Activated CD4-positive, CD25-positive, alpha-beta regulatory T cell treated with anti-CD3 and anti-CD28 coated beads, Interleukin-2, amount 50 U/mL, for 16 hours (primary cell): ENCODE results near the gene GLUD1.
"Not testable (repeated sequence)": the region's sequence is repeated elsewhere in the genome, so short reads cannot be mapped to it uniquely, and the experiment has no call there.

Experiments
- DNase-seq: peaks from one replicate; pipeline ENCODE4 v3.0.0-alpha.2; 2020; ENCODE audit warnings: low read depth, low spot score

The GLUD1 gene

DNA sequence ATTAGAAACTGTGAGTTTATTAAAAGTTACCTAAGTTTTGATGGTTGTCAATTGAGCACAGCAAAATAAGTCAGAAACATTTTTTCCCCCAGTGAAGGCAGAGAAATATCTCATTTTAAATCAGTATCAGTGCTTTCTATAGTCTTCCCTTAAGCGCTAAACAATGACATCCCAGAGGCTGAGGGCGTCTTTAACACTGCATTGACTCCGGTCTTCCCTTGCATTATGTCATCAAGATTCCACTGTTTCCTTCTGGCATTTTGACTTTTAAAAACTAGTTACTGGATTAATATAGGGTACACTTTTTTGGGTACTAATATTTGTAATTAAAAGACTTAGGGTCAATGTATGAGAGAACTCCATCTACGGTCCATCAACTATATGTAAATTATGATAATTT is 3.9 kb downstream of the GLUD1 start:
- DNase-seq: no peak

DNA sequence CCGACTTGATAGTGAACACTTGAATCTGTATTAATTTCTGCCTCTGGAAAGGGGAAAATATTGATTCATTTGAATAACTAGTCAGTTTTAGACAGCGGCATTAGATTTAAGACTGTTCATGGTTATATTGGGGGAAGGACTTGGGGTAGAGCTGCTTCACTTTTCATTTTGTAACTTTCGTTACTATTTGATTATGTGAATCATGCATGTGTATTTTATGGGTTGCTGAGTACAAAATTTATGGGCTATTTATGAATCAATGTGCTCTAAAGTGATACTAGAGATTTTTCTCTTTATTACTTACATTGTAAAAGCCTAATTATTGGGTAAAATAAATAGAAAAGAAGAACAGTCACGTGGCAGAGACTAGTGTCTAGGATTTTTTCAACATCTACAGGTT is 4.9 kb downstream of the GLUD1 start:
- DNase-seq: no peak

DNA sequence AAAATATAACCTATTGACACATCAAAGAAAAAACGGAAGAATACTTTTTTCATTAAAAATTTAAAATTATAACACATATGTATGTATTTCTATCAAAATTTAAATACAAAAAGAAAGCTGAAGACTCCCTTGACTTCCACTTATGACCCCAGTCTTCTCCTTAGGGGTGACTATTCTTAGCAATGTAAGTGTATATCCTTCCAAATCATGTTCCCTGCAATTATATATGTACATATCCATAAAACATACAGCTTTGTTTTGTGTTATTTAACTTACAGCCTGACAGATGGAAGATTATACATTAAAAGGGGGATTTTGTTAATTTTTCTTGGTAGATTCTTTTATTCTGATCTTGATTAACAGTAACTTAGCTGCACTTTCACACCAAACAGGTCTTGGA is 9.1 kb downstream of the GLUD1 start:
- no peak for DNase-seq

DNA sequence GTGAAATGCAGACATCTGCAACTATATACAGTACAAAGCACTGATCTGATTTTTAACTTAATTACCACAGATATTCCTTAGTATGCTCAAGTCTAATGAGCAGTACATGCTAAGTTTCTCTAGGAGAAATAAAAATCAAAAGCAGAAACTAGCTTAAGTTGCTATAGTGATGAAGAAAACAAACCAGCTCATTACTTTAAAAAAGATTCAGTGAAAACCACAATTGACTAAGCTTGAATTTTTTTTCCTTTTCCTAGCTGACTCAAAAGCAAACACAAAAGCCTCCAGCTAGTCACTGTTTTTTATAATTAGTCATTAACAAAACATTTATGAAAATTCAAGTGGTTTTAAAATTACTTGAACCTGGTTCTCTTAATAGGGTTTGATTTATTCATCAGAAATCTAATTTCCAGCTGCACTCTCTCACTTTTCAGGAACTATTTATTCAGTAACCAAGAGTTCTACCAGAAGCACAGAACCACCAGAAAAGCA is 10.3 kb downstream of the GLUD1 start:
- not testable (repeated sequence) for DNase-seq

DNA sequence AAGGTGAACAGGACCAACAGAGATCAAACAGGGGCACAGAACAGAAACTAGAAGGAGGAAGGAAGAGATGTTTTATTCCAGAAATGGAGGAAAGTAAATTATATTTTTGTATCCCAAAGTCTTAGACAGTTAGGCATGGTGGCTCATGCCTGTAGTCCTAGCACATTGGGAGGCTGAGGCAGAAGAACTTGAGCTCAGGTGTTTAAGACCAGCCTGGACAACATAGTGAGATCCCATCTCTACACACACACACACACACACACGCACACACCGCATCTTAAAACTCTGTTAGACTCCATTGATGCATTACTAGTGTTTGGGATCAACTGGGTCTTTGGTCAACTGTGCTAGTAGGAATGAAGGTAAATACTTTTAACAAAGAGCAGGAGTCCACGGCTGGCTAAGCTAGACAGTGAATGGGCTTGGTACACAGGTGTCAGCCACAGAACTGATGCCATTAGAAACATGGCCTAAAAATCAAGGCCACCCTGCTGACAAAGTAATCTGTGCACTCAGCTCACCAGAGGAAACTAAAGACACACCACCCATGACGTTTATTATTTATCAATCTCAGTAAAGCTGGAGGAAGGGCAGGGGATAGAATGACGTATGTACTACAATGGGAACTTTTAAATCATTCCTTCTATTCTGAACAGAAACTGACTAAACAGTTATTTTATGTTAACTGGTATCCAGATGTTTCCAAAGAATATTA is 10.9 kb downstream of the GLUD1 start:
- DNase-seq: peak; percentile 12

DNA sequence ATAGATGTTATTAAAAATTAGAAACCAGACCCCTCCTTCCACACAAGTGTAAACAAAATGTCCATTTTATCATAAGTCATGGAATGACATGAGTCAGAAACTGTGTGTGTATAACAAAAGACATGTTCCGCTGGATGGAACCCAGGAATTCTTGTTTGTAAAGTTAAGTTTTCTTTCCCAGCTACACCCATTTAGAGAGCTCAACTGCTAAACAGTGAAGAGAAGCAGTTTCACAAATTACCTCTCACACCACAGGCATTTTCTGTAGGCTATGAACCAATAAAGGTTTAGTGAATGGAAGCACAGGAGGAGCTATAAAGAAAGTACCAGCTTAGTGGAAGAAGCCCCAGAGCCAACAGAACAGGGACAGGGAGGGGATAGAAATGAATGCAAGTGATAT is 12.4 kb downstream of the GLUD1 start:
- DNase-seq: not testable (repeated sequence)

DNA sequence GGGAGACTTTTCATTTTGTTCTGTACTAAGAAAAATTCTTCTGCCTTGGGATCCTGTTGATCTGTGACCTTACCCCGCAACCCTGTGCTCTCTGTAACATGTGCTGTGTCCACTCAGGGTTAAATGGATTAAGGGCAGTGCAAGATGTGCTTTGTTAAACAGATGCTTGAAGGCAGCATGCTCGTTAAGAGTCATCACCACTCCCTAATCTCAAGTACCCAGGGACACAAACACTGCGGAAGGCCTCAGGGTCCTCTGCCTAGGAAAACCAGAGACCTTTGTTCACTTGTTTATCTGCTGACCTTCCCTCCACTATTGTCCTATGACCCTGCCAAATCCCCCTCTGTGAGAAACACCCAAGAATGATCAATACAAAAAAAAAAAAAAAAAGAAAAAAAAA is 13.1 kb downstream of the GLUD1 start:
- not testable (repeated sequence) for DNase-seq

DNA sequence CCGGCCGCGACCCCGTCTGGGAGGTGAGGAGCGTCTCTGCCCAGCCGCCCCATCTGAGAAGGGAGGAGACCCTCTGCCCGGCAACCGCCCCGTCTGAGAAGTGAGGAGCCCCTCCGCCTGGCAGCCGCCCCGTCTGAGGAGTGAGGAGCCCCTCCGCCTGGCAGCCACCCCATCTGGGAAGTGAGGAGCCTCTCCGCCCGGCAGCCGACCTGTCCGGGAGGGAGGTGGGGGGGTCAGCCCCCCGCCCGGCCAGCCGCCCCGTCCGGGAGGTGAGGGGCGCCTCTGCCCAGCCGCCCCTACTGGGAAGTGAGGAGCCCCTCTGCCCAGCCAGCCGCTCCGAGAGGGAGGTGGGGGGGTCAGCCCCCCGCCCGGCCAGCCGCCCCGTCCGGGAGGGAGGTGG is 14.0 kb downstream of the GLUD1 start:
- DNase-seq: not testable (repeated sequence)

DNA sequence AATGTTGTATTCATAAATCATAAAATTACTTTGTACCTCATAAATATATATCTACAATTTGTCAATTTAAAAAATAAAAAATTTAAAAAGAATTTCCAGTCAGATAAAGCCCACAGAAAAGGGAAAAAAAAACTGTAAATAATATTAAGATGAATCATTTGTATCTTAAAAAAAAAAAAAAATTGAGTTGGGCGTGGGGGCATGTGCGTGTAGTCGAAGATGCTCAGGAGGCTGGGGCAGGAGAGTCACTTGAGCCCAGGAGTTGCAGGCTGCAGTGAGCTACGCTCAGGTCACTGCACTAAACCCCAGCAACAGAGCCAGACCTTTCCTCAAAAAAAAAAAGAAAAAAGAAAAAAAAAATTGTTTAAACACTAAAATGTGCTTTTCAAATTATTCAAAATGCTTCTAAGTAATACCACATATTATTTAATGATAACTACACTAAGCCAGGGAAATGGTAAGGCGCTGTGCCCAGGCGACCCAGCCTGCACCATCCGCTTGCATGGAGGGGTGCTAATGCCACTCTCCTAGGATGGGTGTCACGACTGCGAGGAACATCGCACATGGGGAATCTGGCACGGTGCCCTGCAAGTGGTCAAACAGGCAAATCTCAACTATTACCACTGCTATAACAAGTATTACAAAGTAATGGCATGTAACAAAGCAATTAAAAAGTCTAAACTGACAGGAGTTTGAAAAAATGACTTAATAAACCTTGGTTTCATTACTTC is 15.4 kb downstream of the GLUD1 start:
- DNase-seq: no peak

DNA sequence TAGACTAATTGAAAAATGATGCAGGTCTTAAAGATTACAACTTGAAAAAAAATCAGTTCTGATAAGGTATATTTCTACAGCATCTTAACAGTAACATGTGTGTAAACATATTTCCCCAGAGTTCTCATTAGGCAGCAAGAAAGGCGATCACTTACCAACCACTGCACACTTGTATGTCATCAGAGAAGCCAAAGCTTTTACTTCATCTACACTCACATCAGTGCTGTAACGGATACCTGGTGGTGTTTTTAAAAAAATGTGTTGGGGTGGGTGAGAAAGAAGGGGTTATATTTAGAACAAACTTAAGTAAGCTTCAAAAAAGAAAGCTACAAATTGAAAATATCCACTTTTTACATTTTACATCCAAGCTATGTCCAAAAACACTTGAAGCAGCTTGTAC is 18.2 kb downstream of the GLUD1 start:
- not testable (repeated sequence) for DNase-seq

DNA sequence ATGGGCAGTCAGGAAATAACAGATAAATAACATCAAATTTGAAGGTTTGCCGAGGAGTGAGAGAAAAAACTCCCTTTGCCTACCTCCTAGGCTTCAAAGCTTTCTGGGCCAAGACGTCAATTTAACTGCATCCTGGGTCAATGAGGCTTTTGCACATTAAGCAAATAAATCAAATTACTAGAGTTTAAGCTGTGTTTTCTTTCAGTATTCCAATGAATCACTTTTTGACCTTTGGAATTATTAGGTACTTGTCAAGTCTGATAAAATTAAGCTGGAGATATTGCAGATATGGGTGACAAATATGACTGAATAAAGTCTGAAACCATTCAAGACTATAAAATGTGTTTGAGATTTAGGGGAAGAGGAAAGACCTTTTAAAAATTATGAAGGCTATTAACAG is 22.2 kb downstream of the GLUD1 start:
- no peak for DNase-seq

DNA sequence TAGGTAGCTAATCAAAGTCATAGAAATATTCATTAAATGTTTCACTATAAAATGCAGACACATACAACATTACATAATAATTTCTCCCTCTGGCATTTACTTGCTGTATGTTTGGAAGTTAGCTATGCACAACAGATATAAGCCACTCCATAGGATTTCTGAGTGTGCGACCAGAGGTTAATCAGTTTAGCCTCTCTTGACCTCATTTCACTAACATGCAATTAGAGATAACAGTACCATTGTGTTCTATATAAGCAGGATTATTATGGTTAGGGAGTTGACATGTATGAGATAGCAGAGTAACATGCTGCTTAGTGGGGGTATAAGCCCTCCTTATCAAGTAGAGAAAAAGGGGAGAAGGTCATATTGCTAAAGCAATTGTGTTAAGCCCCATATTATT is 26.4 kb downstream of the GLUD1 start:
- DNase-seq: no peak

DNA sequence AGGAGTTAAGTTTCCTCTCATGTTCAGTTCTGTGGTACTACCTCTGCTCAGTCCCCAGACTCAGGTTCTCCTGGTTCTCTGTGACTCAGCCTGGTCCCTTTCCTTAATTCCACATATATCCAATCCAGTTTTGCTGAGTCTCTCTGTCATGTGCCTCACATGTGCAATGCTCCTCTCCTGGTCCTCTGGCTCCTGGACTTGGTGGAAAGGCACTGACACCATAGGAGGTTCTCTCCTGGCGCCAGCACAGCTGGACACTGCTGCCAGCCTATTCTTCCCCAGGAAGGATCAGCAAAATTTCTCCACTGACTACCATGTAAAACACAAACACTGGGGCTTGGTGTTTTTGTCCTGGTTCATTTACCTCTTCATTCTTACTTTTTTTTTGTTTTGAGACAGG is 27.8 kb downstream of the GLUD1 start:
- no peak for DNase-seq

DNA sequence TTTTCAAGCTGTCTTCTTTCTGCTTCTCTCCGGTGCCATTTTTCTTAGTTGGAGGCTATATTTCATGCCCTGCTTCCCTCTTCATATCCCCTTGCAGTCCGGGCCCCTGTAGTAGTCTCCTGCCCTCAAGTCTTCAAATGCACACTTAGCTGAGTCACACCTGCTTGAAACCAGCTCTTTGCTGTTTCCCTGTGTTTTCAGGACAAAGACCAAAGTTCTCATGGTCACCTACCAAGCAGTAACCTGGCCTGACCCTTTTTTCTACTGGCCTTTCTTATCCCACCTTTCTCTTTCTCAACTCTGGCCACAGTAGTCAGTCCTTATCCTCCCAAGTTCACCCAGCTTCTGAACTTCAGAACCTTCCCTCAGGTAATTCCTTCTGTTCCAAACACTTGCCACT is 28.5 kb downstream of the GLUD1 start:
- DNase-seq: no peak

DNA sequence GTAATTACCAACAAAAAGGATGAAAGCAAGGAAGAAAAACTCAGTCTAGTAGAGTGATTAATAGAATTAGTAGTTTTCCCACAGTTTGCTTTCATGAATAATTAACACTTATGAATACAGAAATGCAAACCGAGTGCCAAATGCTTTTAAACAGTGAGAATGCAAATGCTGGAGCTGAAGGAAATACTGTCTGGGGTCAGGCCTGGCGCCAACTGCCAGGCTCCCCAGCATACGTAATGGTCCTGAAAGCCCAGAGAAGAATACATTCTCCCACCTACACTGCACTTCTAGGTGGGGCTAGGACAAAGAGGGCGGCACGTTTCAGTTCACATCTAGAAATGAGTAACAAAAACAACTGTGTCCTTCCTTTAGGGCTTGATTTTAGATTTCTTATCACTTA is 30.0 kb downstream of the GLUD1 start:
- DNase-seq: no peak

DNA sequence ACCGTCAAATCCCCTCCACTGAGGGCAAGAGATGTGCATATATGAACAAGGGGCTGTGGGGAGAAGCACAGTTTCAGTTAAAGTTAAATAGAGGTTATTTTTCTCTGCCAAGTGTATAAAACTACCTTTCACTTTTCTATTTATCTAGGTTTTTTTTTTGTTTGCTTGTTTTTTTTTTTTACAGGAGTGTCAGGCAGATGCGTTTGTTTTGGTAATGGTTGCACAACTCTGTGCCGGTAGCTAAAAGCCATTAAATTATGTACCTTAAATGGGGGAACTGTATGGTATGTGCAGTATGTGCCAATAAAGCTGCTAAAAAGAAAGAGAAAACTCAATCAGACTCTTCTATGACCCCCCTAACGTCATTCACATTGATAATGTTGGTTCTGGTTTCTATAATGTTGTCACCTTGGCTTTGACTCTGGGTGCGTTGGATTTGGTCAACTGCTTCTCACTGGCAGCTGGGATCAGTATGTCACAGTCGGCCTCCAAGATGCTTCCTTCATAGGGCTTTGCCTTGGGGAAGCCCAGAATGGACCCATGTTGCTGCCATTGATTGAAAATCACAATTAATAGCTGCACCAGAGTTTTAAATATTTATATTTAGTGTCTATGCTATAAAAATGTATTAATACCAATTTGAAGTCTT is 34.2 kb downstream of the GLUD1 start:
- no peak for DNase-seq

DNA sequence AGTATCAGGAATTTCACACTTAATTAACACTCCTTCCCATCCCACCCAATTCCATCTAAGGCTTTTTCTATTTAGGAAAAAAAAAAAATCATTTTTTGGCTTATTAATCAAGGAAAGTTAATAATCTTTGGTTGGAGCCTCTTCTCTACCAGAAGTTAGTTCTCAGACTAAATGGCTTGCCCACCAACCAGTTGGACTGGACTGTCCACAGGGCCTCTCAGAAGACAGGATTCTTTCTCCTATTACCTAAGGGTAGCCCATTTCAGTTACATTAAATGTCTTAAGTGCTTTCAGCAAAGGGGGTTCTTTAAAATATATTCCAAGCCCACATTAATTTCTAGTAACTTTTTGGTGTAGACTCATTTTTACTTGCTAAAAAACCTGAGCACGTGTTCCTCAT is 35.2 kb downstream of the GLUD1 start:
- DNase-seq: no peak

DNA sequence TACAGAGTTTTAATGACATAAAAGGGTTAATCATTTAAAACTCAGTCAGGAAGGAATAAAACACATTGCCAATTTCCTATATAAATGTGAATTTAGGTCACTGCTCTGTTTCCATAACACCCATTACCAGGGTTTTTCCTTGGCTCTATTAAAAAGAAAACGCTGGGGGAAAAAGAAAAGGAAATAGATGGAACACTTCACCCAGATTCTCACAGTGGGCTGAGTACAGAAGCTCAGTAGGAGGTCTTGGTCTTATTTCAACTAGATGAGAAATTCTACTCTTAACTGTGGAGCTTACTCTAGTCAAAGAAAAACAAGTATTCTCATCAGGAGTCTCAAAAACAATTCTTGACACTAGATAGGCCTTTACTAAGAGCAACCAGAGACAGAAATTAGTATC is 36.5 kb downstream of the GLUD1 start:
- no peak for DNase-seq

DNA sequence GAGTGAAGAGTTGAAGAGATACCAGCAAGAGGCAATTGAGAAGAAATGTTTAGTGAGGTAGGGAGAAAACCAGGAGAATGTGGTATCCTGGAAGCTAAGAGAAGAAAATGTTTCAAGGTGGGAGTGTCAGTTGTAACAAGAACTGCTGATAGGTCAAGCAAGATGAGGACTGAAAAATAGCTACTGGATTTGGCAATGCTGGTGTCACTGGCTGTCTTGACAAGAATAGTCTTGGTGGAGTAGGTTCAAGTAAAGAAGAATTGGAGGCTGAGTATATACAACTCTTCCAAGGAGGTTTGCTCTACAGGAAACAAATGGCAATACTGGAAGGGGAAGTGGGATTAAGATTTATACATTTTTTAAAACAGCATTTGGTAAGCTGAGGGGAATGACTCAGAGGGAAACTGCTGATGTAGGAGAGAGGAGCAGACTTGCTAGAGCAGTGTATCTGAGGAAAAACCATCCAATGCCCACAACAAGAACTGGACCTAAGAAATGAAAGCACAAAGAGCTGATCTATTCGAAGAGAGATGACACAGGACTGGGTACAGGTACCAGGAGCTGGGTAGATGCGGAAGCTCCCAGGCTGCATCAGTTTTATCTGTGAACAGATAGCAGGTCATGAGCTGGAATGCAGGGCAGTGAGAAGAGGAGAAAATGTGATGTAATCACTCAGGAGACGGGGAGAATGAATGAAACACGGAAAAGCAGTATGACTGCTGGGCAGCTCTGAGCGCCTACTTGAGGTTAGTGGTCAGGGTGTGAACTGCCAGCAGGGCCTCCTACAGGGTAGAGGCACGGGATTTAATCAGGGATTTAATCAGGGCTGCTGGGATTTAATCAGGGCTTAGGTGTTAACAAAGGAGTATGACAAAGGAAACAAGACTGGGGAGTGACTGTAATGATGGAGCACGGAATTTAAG is 40.0 kb downstream of the GLUD1 start:
- no peak for DNase-seq

DNA sequence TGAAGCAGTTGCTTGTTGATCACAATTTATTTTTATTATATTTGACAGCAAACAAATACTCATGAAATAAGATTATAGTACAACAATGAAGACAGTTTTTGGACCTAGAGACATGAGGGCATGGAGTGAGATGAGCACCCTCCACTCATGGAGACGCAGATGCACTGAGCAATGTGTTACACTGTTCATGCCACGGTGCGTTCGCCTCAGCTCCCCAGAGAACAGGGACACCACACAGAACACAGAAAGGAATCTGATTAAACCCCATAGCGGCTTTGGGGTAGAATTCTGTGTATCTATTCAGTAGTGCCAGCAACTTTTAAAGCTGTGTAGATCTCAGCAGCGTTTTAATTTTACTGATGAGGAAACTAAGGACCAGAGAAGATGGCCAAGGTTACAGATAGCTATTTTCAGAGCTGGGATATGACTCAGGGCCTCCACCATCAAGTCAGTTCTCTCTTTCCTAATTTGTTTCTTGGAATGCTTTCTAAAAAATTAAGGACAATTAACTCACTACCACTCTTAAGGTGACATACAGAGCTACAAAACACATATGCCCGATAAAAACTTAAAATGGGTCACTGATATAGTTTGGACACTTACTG is 41.0 kb downstream of the GLUD1 start:
- no peak for DNase-seq

DNA sequence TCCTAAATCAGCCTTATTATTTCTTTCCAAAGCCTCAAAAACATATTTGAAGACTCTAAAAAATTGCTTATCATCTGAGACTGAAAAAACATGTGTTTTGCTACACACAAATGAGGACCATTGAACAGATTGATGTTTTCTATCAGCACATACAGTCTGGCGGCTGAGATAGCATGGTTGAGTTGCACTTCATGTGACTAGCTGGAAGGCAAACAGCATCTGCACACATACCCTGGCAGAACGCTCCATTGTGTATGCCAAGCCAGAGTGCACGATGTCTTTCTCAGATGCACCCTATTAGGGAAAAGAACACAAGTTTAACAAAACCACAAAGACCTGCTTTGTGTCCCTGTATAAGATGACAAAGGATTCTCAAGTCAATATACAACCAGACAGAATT is 41.5 kb downstream of the GLUD1 start:
- DNase-seq: no peak
